K562 (cell line): Measurements from ENCODE around the gene C18orf63. TPM values are rescaled to one million over a fixed set of nuclear protein-coding genes. Genes with fewer than 3 reads are reported as not detected.
A peak's percentile ranks its signal among the peaks of the same experiment; 100 is the strongest.

ENCODE experiments used
- ATAC-seq: fragments of 200-7000 bp; cut with Tn5 transposase; 3 replicates; pipeline ENCODE4 v1.9.1; 2020; ENCODE audit warnings: moderate library complexity
- BruUV-seq: library from RNA; stranded (reverse); fragments of 400-500 nt; replicated peaks from 2 replicates; lab custom pipeline; 2021; lab: Mats Ljungman, UMichigan
- CTCF ChIA-PET: fragments of 300-600 bp; formaldehyde crosslinking; extraction: SDS; loops from one replicate; lab custom pipeline; 2021; ENCODE audit warnings: low intra/inter-chr PET ratio; lab: Yijun Ruan, JAX
- POLR2A ChIA-PET: fragments of 300-600, 350-650 bp; sonication (Branson Sonifier 250); formaldehyde crosslinking; extraction: SDS; loops from one replicate; lab custom pipeline; 2021; ENCODE audit warnings: antibody characterized with exemption, inconsistent platforms; lab: Yijun Ruan, JAX
- DNase-seq, 4 experiments: peaks; one replicate each; pipeline versions ENCODE4 v3.0.0 to v3.0.0-alpha.2; 2011 to 2018; ENCODE audit warnings: low spot score in 3 of 4, mixed read lengths in 3 of 4; ENCODE audit errors: extremely low read depth in 1 of 4
- FAIRE-seq: peaks from 2 replicates; lab custom pipeline; 2011; peaks lifted over from hg19 to GRCh38; lab: Jason Lieb, UNC
- H2AFZ ChIP-seq: 2 replicates; pipeline ENCODE4 v1.6.0; 2011; ENCODE audit warnings: low read depth, low read length, control low read depth, inconsistent platforms
- H3K27ac ChIP-seq: fragments of 200-600 bp; 3 replicates; pipeline ENCODE4 v1.8.0; 2011; ENCODE audit warnings: low read depth, mild to moderate bottlenecking, control low read depth, inconsistent platforms, low read length, moderate library complexity, mixed read lengths; ENCODE audit errors: extremely low read depth
- H3K27me3 ChIP-seq, 2 experiments: fragments of 300-600 bp in 1 of 2; 2 replicates in 1 of 2; 3 replicates in 1 of 2; pipeline versions ENCODE4 v1.6.0 to v1.8.0; 2011; ENCODE audit warnings: inconsistent platforms in 2 of 2, low read length in 2 of 2, mild to moderate bottlenecking in 1 of 2, mixed read lengths in 1 of 2, moderate library complexity in 1 of 2; ENCODE audit not compliant: control insufficient read depth in 2 of 2, insufficient read depth in 2 of 2
- H3K36me3 ChIP-seq: fragments of 300-600 bp; 3 replicates; pipeline ENCODE4 v1.8.0; 2011; ENCODE audit warnings: mild to moderate bottlenecking, low read length, inconsistent platforms; ENCODE audit not compliant: control insufficient read depth, insufficient read depth
- H3K4me1 ChIP-seq, 2 experiments: fragments of 200-600 bp in 1 of 2; replicated peaks in 1 of 2; 2 replicates in 1 of 2; 3 replicates in 1 of 2; pipeline versions ENCODE4 v1.5.1 to v1.8.0; 2011; ENCODE audit warnings: inconsistent platforms in 2 of 2, low read length in 2 of 2, mild to moderate bottlenecking in 1 of 2, mixed read lengths in 1 of 2, moderate library complexity in 1 of 2; ENCODE audit not compliant: control insufficient read depth in 2 of 2, insufficient read depth in 2 of 2
- H3K4me2 ChIP-seq: 2 replicates; pipeline ENCODE4 v1.6.1; 2011; ENCODE audit warnings: low read length, control low read depth, inconsistent platforms, mixed read lengths; ENCODE audit not compliant: insufficient read depth
- H3K4me3 ChIP-seq: fragments of 200-600 bp; sonication (generic), shearing (Covaris generic); 2 replicates; pipeline ENCODE4 v1.5.1; 2016; ENCODE audit warnings: control low read depth, inconsistent platforms
- H3K79me2 ChIP-seq: fragments of 200-600 bp; 3 replicates; pipeline ENCODE4 v1.8.0; 2011; ENCODE audit warnings: low read length, inconsistent platforms; ENCODE audit not compliant: control insufficient read depth, insufficient read depth
- H3K9ac ChIP-seq, 2 experiments: 2 replicates each; pipeline versions ENCODE4 v1.6.0 to v1.6.1; 2011; ENCODE audit warnings: low read depth in 2 of 2, low read length in 2 of 2, control low read depth in 1 of 2, inconsistent platforms in 1 of 2, mild to moderate bottlenecking in 1 of 2, mixed read lengths in 1 of 2; ENCODE audit not compliant: insufficient read depth in 1 of 2
- H3K9me1 ChIP-seq: one replicate; pipeline ENCODE4 v1.6.0; 2011; ENCODE audit warnings: inconsistent platforms, mild to moderate bottlenecking, low read length, moderate library complexity; ENCODE audit not compliant: control insufficient read depth, insufficient read depth
- H3K9me3 ChIP-seq: replicated peaks from 2 replicates; pipeline ENCODE4 v1.5.1; 2011; ENCODE audit warnings: low read depth, low read length, inconsistent platforms; ENCODE audit not compliant: control insufficient read depth, insufficient read depth
- H4K20me1 ChIP-seq: replicated peaks from 2 replicates; pipeline ENCODE4 v1.6.1; 2011; ENCODE audit warnings: low read length, inconsistent platforms, mixed read lengths; ENCODE audit not compliant: control insufficient read depth, insufficient read depth
- HBP1 ChIP-seq: fragments of 450-650 bp; formaldehyde crosslinking; IDR thresholded peaks from 2 replicates; pipeline ENCODE4 v1.4.0; 2022; ENCODE audit warnings: missing genetic modification characterization
- KLF10 ChIP-seq: fragments of 250-450 bp; sonication (Bioruptor Pico); IDR thresholded peaks from 2 replicates; pipeline ENCODE4 v1.6.1; 2021; ENCODE audit warnings: matching md5 sums
- MEIS2 ChIP-seq: fragments of 450-650 bp; IDR thresholded peaks from 2 replicates; pipeline ENCODE4 v1.6.1; 2014; ENCODE audit warnings: mild to moderate bottlenecking; ENCODE audit not compliant: partially characterized antibody
- NONO ChIP-seq, 2 experiments: fragments of 200-400 bp in 1 of 2; fragments of 450-650 bp in 1 of 2; formaldehyde crosslinking in 1 of 2; IDR thresholded peaks; 2 replicates each; pipeline ENCODE4 v1.6.1; 2017; ENCODE audit warnings: low read depth in 2 of 2, mild to moderate bottlenecking in 2 of 2, moderate library complexity in 2 of 2, low read length in 1 of 2
- NR0B1 ChIP-seq: fragments of 450-650 bp; IDR thresholded peaks from one replicate; pipeline ENCODE4 v1.6.1; 2018; ENCODE audit warnings: mild to moderate bottlenecking, moderate library complexity; ENCODE audit not compliant: partially characterized antibody
- NR1H2 ChIP-seq: sonication (generic); formaldehyde crosslinking; IDR thresholded peaks from 2 replicates; pipeline ENCODE4 v1.4.0; 2020; ENCODE audit warnings: mild to moderate bottlenecking, missing genetic modification reagents
- RERE ChIP-seq: sonication (generic); formaldehyde crosslinking; IDR thresholded peaks from 2 replicates; pipeline ENCODE4 v1.8.0; 2023; ENCODE audit warnings: missing genetic modification reagents, mild to moderate bottlenecking, borderline replicate concordance
- VEZF1 ChIP-seq: fragments of 200-800 bp; sonication (Bioruptor generic); IDR thresholded peaks from 2 replicates; pipeline ENCODE4 v1.6.1; 2017; ENCODE audit warnings: missing genetic modification characterization, missing compliant biosample characterization
- ZNF184 ChIP-seq: sonication (generic); formaldehyde crosslinking; IDR thresholded peaks from 2 replicates; pipeline ENCODE4 v1.5.0; 2020; ENCODE audit warnings: missing genetic modification reagents
- ZNF511 ChIP-seq: sonication (generic); formaldehyde crosslinking; IDR thresholded peaks from 2 replicates; pipeline ENCODE4 v1.8.0; 2022; ENCODE audit warnings: mild to moderate bottlenecking, missing genetic modification reagents
- WGBS: fragments of 100-300 bp; shearing (Covaris generic); methylation state at CpG from one replicate; pipeline ENCODE4 v1.1.6; 2016; ENCODE audit warnings: low coverage, mixed read lengths; ENCODE audit not compliant: insufficient coverage; ENCODE audit errors: missing lambda C conversion rate; 5-methylcytosine and 5-hydroxymethylcytosine counted together
- in situ Hi-C: fragments of 300-500 bp; cut with MboI; formaldehyde crosslinking; loops from 4 replicates; pipeline ENCODE4 v1.15.0; 2018; ENCODE audit warnings: inconsistent platforms, mixed read lengths
- intact Hi-C: fragments of 100-400 bp; cut with micrococcal nuclease; formaldehyde crosslinking; loops from 2 replicates; pipeline ENCODE4 v1.14.2; 2022
- polyA plus RNA-seq, 8 experiments: library from polyadenylated mRNA; depleted of rRNA in 4 of 8; stranded (reverse) in 5 of 8; unstranded in 3 of 8; fragments of >200 nt; fragmentation: Nextera tagmentation in 2 of 8; fragmentation: Illumina TruSeq in 1 of 8; extraction: Ambion mirVana in 2 of 8; extraction: Trizol in 1 of 8; gene quantifications; 2 replicates each; pipeline versions ENCODE4 v1.2.1 to v1.2.3, GENCODE V29; 2011 to 2014; ENCODE audit warnings: inconsistent platforms in 1 of 8, missing spikeins in 1 of 8
- total RNA-seq, 7 experiments: library from RNA; depleted of rRNA in 6 of 7; stranded (reverse); fragments of >200 nt in 6 of 7; fragmentation: Illumina TruSeq in 2 of 7; extraction: Trizol in 2 of 7; gene quantifications; 2 replicates each; pipeline versions ENCODE4 v1.2.1 to v1.2.3, GENCODE V29; 2011 to 2021; ENCODE audit warnings: low replicate concordance in 1 of 7

Gene C18orf63
- total and polyA plus RNA-seq, 9 of the 15 experiments (the other 6 are each of a cell fraction or from before 2014, with no cell fraction given) = not detected

- FAIRE-seq (peak; percentile 60), ATAC-seq (peak; percentile 80), DNase-seq (peak; percentile 33 to 65 (median 43))
- Histone ChIP-seq H3K27me3 (no peaks in the 10 kb centered on the region), H3K79me2 (no peaks in the 10 kb centered on the region), H3K27ac (peak overlapping the region; percentile 34; the same call in 1 of the 3 replicates), H3K9me1 (no peaks in the 10 kb centered on the region), H3K36me3 (no peaks in the 10 kb centered on the region), H4K20me1 (no peaks in the 10 kb centered on the region), H2AFZ (peak overlapping the region; percentile 87), H3K9ac (peak overlapping the region; percentile 20 to 38; a peak in 2 of 4 replicates), H3K4me1 (peaks cover 3 to 32% of the 10 kb centered on the region in 2 experiments; a peak in 4 of 5 replicates), H3K4me2 (peak overlapping the region; percentile 70), H3K9me3 (no peaks in the 10 kb centered on the region), H3K4me3 (no peak overlapping the region; the same call in 1 of the 2 replicates)
- WGBS = 13% methylated on average over 10 of the region's 11 CpGs
- BruUV-seq = no TSS peak
- ChIA-PET POLR2A (interaction anchor here (0.9 kb wide), 2 partner anchors 10 to 27 kb away, joined by 3 to 4 read pairs; no protein-coding TSS in a partner anchor), CTCF (no interaction called here)
- in situ Hi-C loops = no loop called here
- intact Hi-C loops = no loop called here
- no peak for TF ChIP-seq ZNF184 (CRISPR knock-in tag)
- TF ChIP-seq VEZF1 (CRISPR knock-in tag) = peak; percentile 30; the same call in 1 of the 2 replicates
- no peak for TF ChIP-seq ZNF511
- no peak for TF ChIP-seq NR1H2 (CRISPR knock-in tag)
- TF ChIP-seq NONO (IDR thresholded peaks at IDR 0.05; ENCODE audit: low read depth in 2 of 2, low read length in 1 of 2) = no peak
- no peak for TF ChIP-seq HBP1 (CRISPR knock-in tag)
- peak; percentile 54 for TF ChIP-seq MEIS2
- TF ChIP-seq NR0B1 = no peak
- no peak for TF ChIP-seq RERE (CRISPR knock-in tag)
- no peak for TF ChIP-seq KLF10 (CRISPR knock-in tag)
These were observed 46.6 kb upstream of the C18orf63 start for GRCh38 chr18:74268933-74269620.
